ENCODE results near the gene IL33. TPM values are rescaled to one million over a fixed set of nuclear protein-coding genes. Genes with fewer than 3 reads are reported as not detected.

The IL33 gene
- total RNA-seq, 1 donor from 2014 or later = not detected

GRCh38 chr9:6194934-6195333 is 20.7 kb upstream of the IL33 start:
- Mint-ChIP-seq H3K9me3 (no peaks in the 10 kb centered on the region), H3K4me1 (no peaks in the 10 kb centered on the region), H3K27me3 (ENCODE audit: low read depth) (peaks cover 4% of the 10 kb centered on the region), H3K4me3 (no peak overlapping the region), H3K27ac (ENCODE audit: unreplicated experiment) (no peak overlapping the region), H3K36me3 (ENCODE audit: low read depth) (no peaks in the 10 kb centered on the region)
- peak; percentile 55 for TF ChIP-seq CTCF (conservative IDR thresholded peaks at IDR 0.05)
- no peak for DNase-seq (ENCODE audit: low read depth, low spot score)

- Mint-ChIP-seq H3K36me3 (ENCODE audit: low read depth) (no peaks in the 10 kb centered on the region), H3K9me3 (no peaks in the 10 kb centered on the region), H3K27me3 (ENCODE audit: low read depth) (peaks cover 11% of the 10 kb centered on the region), H3K4me1 (no peaks in the 10 kb centered on the region), H3K27ac (ENCODE audit: unreplicated experiment) (no peak overlapping the region), H3K4me3 (no peak overlapping the region)
- DNase-seq (ENCODE audit: low read depth, low spot score) = no peak
- TF ChIP-seq CTCF (conservative IDR thresholded peaks at IDR 0.05) = no peak
Observed at GRCh38 chr9:6195714-6196360, 19.8 kb upstream of the IL33 start.

GRCh38 chr9:6197330-6197729 is 18.3 kb upstream of the IL33 start:
- Mint-ChIP-seq H3K27ac (ENCODE audit: unreplicated experiment) (no peak overlapping the region), H3K9me3 (no peaks in the 10 kb centered on the region), H3K4me3 (no peak overlapping the region), H3K4me1 (no peaks in the 10 kb centered on the region), H3K27me3 (ENCODE audit: low read depth) (peaks cover 6% of the 10 kb centered on the region), H3K36me3 (ENCODE audit: low read depth) (no peaks in the 10 kb centered on the region)
- DNase-seq (ENCODE audit: low read depth, low spot score) = no peak
- peak; percentile 47 for TF ChIP-seq CTCF (conservative IDR thresholded peaks at IDR 0.05)

- Mint-ChIP-seq H3K27me3 (ENCODE audit: low read depth) (peaks cover 6% of the 10 kb centered on the region), H3K27ac (ENCODE audit: unreplicated experiment) (no peak overlapping the region), H3K9me3 (no peaks in the 10 kb centered on the region), H3K4me1 (no peaks in the 10 kb centered on the region), H3K36me3 (ENCODE audit: low read depth) (no peaks in the 10 kb centered on the region), H3K4me3 (no peak overlapping the region)
- DNase-seq (ENCODE audit: low read depth, low spot score) = no peak
- TF ChIP-seq CTCF (conservative IDR thresholded peaks at IDR 0.05) = no peak
Observed at GRCh38 chr9:6198251-6198650, 17.4 kb upstream of the IL33 start.

GRCh38 chr9:6199596-6199995 is 16.0 kb upstream of the IL33 start:
- Mint-ChIP-seq H3K27me3 (ENCODE audit: low read depth) (peaks cover 6% of the 10 kb centered on the region), H3K4me3 (no peak overlapping the region), H3K27ac (ENCODE audit: unreplicated experiment) (no peak overlapping the region), H3K36me3 (ENCODE audit: low read depth) (no peaks in the 10 kb centered on the region), H3K4me1 (no peaks in the 10 kb centered on the region), H3K9me3 (no peaks in the 10 kb centered on the region)
- no peak for TF ChIP-seq CTCF (conservative IDR thresholded peaks at IDR 0.05)
- no peak for DNase-seq (ENCODE audit: low read depth, low spot score)

All from neural crest cell (in vitro differentiated cells).